ENCODE results near the gene SGCA.

DNA sequence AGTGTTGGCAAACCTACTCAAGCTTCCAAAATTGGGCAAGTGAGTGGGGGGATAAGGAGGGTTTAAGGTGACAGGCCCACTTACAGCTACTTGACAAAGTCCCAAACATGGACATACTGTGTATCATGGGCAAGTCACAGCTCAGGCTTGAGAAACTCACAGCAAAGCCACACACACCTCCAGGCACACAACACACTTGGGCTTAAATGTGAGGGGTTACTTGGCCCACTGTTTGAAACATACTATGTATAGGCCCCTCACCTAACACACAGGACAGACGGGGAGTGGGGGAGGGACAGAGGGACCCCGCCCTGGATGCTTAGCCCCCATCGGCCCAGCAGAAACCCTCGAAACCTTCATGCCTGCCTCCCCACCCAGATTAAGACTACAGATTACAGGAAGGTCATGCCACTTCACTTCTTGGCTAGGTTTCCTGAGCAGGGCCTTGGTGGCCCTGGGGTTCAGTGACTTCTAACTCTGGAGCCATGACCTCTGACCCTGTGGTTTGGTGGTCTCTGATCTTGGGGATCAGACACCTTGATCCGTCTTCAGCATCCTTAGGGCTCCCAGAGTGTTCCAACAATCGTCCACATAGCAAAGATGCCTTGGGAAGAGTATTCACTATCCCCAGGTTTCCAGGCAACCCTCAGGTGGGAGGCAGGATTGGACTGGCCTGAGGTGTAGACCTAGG is 33.6 kb upstream of the SGCA start:
- TF ChIP-seq, protein P1, sequence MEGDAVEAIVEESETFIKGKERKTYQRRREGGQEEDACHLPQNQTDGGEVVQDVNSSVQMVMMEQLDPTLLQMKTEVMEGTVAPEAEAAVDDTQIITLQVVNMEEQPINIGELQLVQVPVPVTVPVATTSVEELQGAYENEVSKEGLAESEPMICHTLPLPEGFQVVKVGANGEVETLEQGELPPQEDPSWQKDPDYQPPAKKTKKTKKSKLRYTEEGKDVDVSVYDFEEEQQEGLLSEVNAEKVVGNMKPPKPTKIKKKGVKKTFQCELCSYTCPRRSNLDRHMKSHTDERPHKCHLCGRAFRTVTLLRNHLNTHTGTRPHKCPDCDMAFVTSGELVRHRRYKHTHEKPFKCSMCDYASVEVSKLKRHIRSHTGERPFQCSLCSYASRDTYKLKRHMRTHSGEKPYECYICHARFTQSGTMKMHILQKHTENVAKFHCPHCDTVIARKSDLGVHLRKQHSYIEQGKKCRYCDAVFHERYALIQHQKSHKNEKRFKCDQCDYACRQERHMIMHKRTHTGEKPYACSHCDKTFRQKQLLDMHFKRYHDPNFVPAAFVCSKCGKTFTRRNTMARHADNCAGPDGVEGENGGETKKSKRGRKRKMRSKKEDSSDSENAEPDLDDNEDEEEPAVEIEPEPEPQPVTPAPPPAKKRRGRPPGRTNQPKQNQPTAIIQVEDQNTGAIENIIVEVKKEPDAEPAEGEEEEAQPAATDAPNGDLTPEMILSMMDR (IDR thresholded peaks at IDR 0.05; ENCODE audit: low read length) = no peak
- no peak for TF ChIP-seq EZH2 (IDR thresholded peaks at IDR 0.05; ENCODE audit: borderline replicate concordance, low read length)
